SU-DHL-6 (cell line): Measurements from ENCODE around the gene ALG2.

ENCODE experiments used
- CTCF ChIP-seq: fragments of 200-600 bp; sonication (generic); IDR thresholded peaks from one replicate; pipeline ENCODE4 v1.5.1; 2017; ENCODE audit warnings: antibody characterized with exemption, mild to moderate bottlenecking, low read length, moderate library complexity; ENCODE audit not compliant: insufficient read depth, poor library complexity, severe bottlenecking
- EZH2phosphoT487 ChIP-seq: fragments of 200-600 bp; sonication (generic), shearing (Covaris generic); conservative IDR thresholded peaks from 2 replicates; pipeline ENCODE4 v1.6.1; 2018; ENCODE audit warnings: mild to moderate bottlenecking, antibody characterized with exemption, low read length, moderate library complexity, mixed read lengths

GRCh38 chr9:99221266-99221620 is 499 bp downstream of the ALG2 start:
- TF ChIP-seq CTCF (no peak), EZH2phosphoT487 (no peak)
